Measurements from ENCODE around the gene ZNF445.
"Not testable (repeated sequence)": the region's sequence is repeated elsewhere in the genome, so short reads cannot be mapped to it uniquely, and the experiment has no call there.

Gene ZNF445

GRCh38 chr3:44428910-44429309 lies 48.6 kb downstream of the ZNF445 start:
- no peaks in the 10 kb centered on the region for H3K36me3 ChIP-seq (ENCODE audit: control insufficient read depth, insufficient read depth, low read length)
- no peaks in the 10 kb centered on the region for H3K4me1 ChIP-seq (ENCODE audit: control insufficient read depth, insufficient read depth, low read length)
- no peak overlapping the region for H3K4me3 ChIP-seq (ENCODE audit: low read depth, low read length)
- no peak overlapping the region for H3K9ac ChIP-seq (ENCODE audit: low read depth, low read length)
- H3K27me3 ChIP-seq (ENCODE audit: control insufficient read depth, insufficient read depth, low read length), result no peaks in the 10 kb centered on the region
- H3K9me3 ChIP-seq (ENCODE audit: control insufficient read depth, insufficient read depth, low read length), result no peaks in the 10 kb centered on the region

DNA sequence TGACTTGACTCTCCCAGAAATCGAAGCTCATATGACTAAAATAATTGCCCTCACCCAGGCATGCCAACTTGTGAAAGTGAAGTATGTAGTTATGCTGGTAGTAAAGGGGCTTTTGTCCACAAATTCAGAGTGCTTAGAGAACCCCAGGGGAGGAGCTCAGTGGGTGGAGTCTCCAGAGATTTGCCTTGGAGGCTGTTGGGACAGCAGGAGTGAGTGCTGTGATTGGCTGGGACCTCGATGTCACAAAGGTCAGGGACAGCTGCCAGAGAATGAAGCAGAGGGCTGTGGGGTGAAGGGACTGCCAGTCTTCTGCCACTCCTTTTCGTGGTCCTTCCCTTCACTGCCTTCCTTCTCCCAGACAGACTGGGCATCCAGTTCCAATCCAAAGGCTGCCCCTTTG lies 49.8 kb downstream of the ZNF445 start:
- H3K9me3 ChIP-seq (ENCODE audit: control insufficient read depth, insufficient read depth, low read length), result no peaks in the 10 kb centered on the region
- no peak overlapping the region for H3K4me3 ChIP-seq (ENCODE audit: low read depth, low read length)
- H3K36me3 ChIP-seq (ENCODE audit: control insufficient read depth, insufficient read depth, low read length), result no peaks in the 10 kb centered on the region
- H3K4me1 ChIP-seq (ENCODE audit: control insufficient read depth, insufficient read depth, low read length), result no peaks in the 10 kb centered on the region
- no peak overlapping the region for H3K9ac ChIP-seq (ENCODE audit: low read depth, low read length)
- H3K27me3 ChIP-seq (ENCODE audit: control insufficient read depth, insufficient read depth, low read length), result no peaks in the 10 kb centered on the region

DNA sequence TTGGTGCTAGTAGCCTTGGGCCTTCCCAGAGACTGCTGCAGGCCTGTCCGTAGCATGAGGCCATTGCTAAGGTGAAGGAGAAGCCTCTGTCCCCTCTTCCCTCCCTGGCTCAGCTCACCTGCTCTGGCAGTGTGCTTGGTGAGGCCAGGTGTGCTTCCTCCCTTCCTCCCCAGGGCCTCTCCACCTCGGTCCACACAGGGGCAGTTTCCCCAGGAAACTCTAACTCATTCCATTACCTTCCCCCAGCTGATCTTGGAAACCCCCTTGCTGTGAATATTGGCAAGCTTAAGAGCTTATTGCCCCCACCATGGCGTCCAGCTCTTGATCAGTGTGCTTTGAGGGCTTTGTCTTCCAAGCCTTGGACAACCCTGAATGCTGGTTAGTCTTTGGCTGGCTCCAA lies 52.7 kb downstream of the ZNF445 start:
- Histone ChIP-seq H3K9ac (ENCODE audit: low read depth, low read length) (no peak overlapping the region), H3K27me3 (ENCODE audit: control insufficient read depth, insufficient read depth, low read length) (no peaks in the 10 kb centered on the region), H3K36me3 (ENCODE audit: control insufficient read depth, insufficient read depth, low read length) (no peaks in the 10 kb centered on the region), H3K4me3 (ENCODE audit: low read depth, low read length) (no peak overlapping the region), H3K4me1 (ENCODE audit: control insufficient read depth, insufficient read depth, low read length) (no peaks in the 10 kb centered on the region), H3K9me3 (ENCODE audit: control insufficient read depth, insufficient read depth, low read length) (no peaks in the 10 kb centered on the region)

DNA sequence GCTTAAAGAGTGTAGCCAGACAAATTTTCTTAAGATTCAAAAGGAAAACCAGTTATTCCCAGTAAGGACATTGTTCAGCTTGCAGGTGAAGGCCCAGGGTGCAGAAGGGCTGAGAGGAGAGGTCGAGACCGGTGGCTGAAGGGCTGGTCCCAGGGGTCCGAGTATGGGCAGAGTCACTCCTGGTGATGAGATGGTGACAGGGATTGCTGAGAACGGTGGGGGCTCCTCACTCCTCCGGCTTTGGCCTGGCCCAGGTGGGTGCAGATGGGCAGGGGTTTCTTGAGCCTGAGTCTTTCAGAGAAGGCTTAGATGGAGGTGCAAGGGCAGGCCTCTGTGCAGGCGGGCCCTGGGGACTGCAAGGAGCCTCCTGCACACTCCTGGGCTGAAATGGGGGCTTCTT lies 56.2 kb downstream of the ZNF445 start:
- Histone ChIP-seq H3K9me3 (ENCODE audit: control insufficient read depth, insufficient read depth, low read length) (no peaks in the 10 kb centered on the region), H3K36me3 (ENCODE audit: control insufficient read depth, insufficient read depth, low read length) (no peaks in the 10 kb centered on the region), H3K4me1 (ENCODE audit: control insufficient read depth, insufficient read depth, low read length) (no peaks in the 10 kb centered on the region), H3K4me3 (ENCODE audit: low read depth, low read length) (no peak overlapping the region), H3K9ac (ENCODE audit: low read depth, low read length) (no peak overlapping the region), H3K27me3 (ENCODE audit: control insufficient read depth, insufficient read depth, low read length) (no peaks in the 10 kb centered on the region)

DNA sequence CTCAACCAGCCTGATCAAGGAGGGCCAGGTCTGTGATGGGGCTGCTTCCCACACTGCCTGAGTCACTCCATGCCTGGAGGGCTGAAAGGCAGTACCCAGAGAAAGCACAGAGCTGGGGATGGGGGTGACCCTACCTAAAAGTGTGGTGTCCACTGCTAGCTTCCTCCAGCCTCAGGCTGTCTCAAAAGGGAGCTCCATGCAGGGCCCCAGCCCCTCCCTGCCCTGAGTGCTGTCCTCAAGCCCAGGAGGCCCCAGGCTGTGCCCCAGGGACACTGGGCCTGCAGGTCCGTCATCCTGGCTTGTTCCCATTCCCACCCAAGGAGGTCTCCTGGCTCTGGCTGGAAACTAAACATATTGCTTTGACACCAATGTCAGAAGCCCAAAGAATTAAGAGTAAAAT lies 56.8 kb downstream of the ZNF445 start:
- Histone ChIP-seq H3K36me3 (ENCODE audit: control insufficient read depth, insufficient read depth, low read length) (no peaks in the 10 kb centered on the region), H3K9ac (ENCODE audit: low read depth, low read length) (no peak overlapping the region), H3K9me3 (ENCODE audit: control insufficient read depth, insufficient read depth, low read length) (no peaks in the 10 kb centered on the region), H3K4me1 (ENCODE audit: control insufficient read depth, insufficient read depth, low read length) (no peaks in the 10 kb centered on the region), H3K27me3 (ENCODE audit: control insufficient read depth, insufficient read depth, low read length) (no peaks in the 10 kb centered on the region), H3K4me3 (ENCODE audit: low read depth, low read length) (no peak overlapping the region)

DNA sequence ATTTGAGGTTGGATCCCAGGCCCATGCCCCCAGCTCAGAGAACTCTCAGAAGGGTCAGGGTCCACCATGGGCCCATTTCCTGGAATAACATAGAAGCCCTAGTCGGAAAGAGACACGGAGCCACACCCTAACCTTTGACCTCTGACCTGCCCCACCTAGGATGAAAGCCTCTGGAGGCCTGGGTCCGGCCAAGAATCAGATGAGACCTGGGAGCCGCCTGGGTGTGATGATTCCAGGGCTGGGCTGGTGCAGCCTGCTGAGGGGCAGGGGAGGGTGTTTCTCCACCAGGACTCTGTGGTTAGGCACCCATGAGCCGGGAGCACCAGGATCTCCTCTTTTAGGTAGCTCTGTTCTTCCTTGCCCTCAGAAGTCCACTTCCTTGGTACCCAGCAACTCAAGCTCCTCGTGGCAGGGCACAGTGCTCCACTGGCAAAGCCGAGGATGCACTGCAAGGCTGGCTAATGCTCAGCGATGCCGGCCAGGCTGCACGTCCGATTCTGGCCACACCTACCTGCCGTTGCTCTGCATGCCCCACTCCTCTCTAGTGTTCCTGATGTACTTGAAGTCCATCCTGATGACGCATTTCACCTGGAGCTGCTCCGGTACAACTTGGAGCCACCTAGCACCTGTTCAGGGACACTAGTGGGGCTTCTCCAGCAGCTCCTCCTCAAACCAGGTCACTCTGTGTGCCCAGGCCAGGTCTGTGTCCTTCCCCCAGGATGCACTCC lies 57.4 kb downstream of the ZNF445 start:
- Histone ChIP-seq H3K36me3 (ENCODE audit: control insufficient read depth, insufficient read depth, low read length) (no peaks in the 10 kb centered on the region), H3K27me3 (ENCODE audit: control insufficient read depth, insufficient read depth, low read length) (no peaks in the 10 kb centered on the region)

GRCh38 chr3:44419116-44419922 lies 58.2 kb downstream of the ZNF445 start:
- H3K9me3 ChIP-seq (ENCODE audit: control insufficient read depth, insufficient read depth, low read length), result no peaks in the 10 kb centered on the region
- no peak overlapping the region for H3K9ac ChIP-seq (ENCODE audit: low read depth, low read length)
- no peak overlapping the region for H3K4me3 ChIP-seq (ENCODE audit: low read depth, low read length)
- no peaks in the 10 kb centered on the region for H3K36me3 ChIP-seq (ENCODE audit: control insufficient read depth, insufficient read depth, low read length)
- H3K27me3 ChIP-seq (ENCODE audit: control insufficient read depth, insufficient read depth, low read length), result no peaks in the 10 kb centered on the region
- no peaks in the 10 kb centered on the region for H3K4me1 ChIP-seq (ENCODE audit: control insufficient read depth, insufficient read depth, low read length)

More for the DNA sequence above, 57.4 kb downstream of the ZNF445 start:
- Histone ChIP-seq H3K9ac (ENCODE audit: low read depth, low read length) (no peak overlapping the region), H3K4me3 (ENCODE audit: low read depth, low read length) (no peak overlapping the region), H3K4me1 (ENCODE audit: control insufficient read depth, insufficient read depth, low read length) (no peaks in the 10 kb centered on the region), H3K9me3 (ENCODE audit: control insufficient read depth, insufficient read depth, low read length) (no peaks in the 10 kb centered on the region)

GRCh38 chr3:44418549-44418948 lies 58.9 kb downstream of the ZNF445 start:
- Histone ChIP-seq H3K4me3 (ENCODE audit: low read depth, low read length) (no peak overlapping the region), H3K27me3 (ENCODE audit: control insufficient read depth, insufficient read depth, low read length) (no peaks in the 10 kb centered on the region), H3K36me3 (ENCODE audit: control insufficient read depth, insufficient read depth, low read length) (no peaks in the 10 kb centered on the region), H3K9ac (ENCODE audit: low read depth, low read length) (no peak overlapping the region), H3K9me3 (ENCODE audit: control insufficient read depth, insufficient read depth, low read length) (no peaks in the 10 kb centered on the region), H3K4me1 (ENCODE audit: control insufficient read depth, insufficient read depth, low read length) (no peaks in the 10 kb centered on the region)

DNA sequence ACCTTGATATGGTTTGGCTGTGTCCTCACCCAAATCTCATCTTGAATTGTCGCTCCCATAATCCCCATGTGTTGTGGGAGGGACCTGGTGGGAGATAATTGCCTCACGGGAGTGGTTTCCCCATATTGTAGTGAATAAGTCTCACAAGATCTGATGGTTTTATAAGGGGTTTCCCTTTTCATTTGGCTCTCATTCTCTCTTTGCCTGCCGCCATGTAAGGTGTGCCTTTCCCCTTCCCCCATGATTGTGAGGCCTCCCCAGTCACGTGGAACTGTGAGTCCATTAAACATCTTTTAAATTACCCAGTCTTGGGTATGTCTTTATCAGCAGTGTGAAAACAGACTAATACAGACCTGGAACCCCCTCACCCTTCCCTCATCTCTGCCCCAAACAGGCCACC lies 59.4 kb downstream of the ZNF445 start:
- H3K36me3 ChIP-seq (ENCODE audit: control insufficient read depth, insufficient read depth, low read length); H3K9ac ChIP-seq (ENCODE audit: low read depth, low read length); H3K9me3 ChIP-seq (ENCODE audit: control insufficient read depth, insufficient read depth, low read length); H3K27me3 ChIP-seq (ENCODE audit: control insufficient read depth, insufficient read depth, low read length); H3K4me1 ChIP-seq (ENCODE audit: control insufficient read depth, insufficient read depth, low read length); H3K4me3 ChIP-seq (ENCODE audit: low read depth, low read length): not testable (repeated sequence)

DNA sequence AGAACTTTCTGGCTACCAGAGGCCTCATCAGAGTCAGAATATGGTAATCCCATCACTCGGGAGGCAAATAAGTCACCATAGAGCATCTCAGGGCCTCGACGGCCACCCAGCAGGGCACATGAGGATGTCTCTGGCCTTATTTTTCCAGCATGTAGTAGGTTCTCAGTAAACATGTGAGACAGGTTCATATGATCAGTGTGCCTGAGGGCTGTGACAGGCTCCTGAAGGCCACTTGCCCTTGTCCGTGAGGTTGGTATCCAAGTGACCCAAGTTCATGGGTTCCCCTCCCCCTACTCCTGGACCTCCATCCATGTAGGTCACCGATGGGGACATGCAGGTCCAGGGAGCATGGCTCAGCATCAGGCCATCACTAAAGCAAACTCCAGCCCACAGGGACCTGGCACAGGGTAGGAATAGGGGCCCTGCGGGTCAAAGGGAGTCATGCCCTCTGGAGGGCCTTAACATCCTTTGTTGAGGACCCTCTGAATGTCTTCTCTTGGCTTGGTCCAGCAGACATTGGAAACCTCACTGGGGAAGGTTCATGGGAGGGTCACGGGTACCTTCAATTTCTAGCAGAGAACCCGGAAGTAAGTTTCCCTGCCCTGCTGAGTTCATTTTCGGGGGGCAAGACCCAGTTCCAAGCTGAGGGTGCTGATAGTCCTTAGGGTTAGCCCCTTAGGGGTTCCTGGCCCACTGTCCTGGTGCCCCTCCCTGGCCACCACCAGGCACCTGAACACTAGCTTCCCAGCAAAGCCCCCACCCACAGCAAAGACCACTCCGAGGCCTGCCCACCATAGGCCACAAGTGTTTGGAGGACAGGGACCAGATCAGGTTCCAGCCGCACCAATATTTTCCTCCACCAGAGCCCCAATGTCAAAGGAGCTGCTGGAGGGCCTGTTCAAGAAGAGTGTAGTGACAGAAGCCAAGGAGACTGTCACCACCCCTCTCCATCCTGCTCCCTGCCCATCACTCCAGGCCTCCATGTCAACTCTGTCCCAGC lies 61.1 kb downstream of the ZNF445 start:
- Histone ChIP-seq H3K4me3 (ENCODE audit: low read depth, low read length) (no peak overlapping the region), H3K4me1 (ENCODE audit: control insufficient read depth, insufficient read depth, low read length) (no peaks in the 10 kb centered on the region), H3K9ac (ENCODE audit: low read depth, low read length) (no peak overlapping the region), H3K36me3 (ENCODE audit: control insufficient read depth, insufficient read depth, low read length) (no peaks in the 10 kb centered on the region), H3K27me3 (ENCODE audit: control insufficient read depth, insufficient read depth, low read length) (no peaks in the 10 kb centered on the region), H3K9me3 (ENCODE audit: control insufficient read depth, insufficient read depth, low read length) (no peaks in the 10 kb centered on the region)

DNA sequence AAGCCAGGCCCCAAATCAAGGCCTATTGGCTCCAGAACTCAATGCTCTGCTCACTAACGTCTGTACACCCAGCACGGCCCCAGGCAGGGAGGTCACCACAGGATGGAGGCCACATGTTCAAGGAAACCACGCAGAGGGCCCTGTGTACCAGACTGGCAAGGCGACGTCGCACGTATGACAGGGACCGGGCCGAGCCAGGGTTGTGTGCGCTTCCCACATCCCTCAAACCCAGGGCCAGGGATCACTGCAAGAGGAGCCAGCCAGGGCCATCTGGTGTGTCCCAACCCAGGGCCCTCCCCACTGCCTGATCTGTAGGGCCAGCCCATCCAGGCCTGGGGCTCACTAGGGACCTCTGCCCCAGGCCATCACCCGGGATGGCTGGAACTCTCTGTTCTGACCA lies 62.0 kb downstream of the ZNF445 start:
- Histone ChIP-seq H3K4me3 (ENCODE audit: low read depth, low read length) (no peak overlapping the region), H3K27me3 (ENCODE audit: control insufficient read depth, insufficient read depth, low read length) (no peaks in the 10 kb centered on the region), H3K9me3 (ENCODE audit: control insufficient read depth, insufficient read depth, low read length) (no peaks in the 10 kb centered on the region), H3K9ac (ENCODE audit: low read depth, low read length) (no peak overlapping the region), H3K4me1 (ENCODE audit: control insufficient read depth, insufficient read depth, low read length) (no peaks in the 10 kb centered on the region), H3K36me3 (ENCODE audit: control insufficient read depth, insufficient read depth, low read length) (no peaks in the 10 kb centered on the region)
